Activated naive CD4-positive, alpha-beta T cell treated with anti-CD3 and anti-CD28 coated beads, Interleukin-2, amount 10 ng/mL, durations not matched to agents 7 days and 5 days (primary cell): ENCODE results near the gene HSFX1.
"Not testable (repeated sequence)": the region's sequence is repeated elsewhere in the genome, so short reads cannot be mapped to it uniquely, and the experiment has no call there.

Source experiments
- CTCF ChIA-PET: fragments of 350-600 bp; sonication (Branson Sonifier 250); formaldehyde crosslinking; loops from one replicate; lab custom pipeline; 2021; ENCODE audit warnings: antibody characterized with exemption; lab: Charles Lee
- DNase-seq: peaks from one replicate; pipeline ENCODE4 v3.0.0-alpha.2; 2020
- H3K27ac Mint-ChIP-seq: one replicate; pipeline ENCODE4 v1.8.0; 2021; ENCODE audit warnings: mild to moderate bottlenecking, moderate library complexity, mixed read lengths
- H3K27me3 Mint-ChIP-seq: one replicate; pipeline ENCODE4 v1.8.0; 2021; ENCODE audit warnings: mild to moderate bottlenecking, mixed read lengths
- H3K36me3 Mint-ChIP-seq: one replicate; pipeline ENCODE4 v1.8.0; 2021; ENCODE audit warnings: mixed read lengths
- H3K4me1 Mint-ChIP-seq: one replicate; pipeline ENCODE4 v1.8.0; 2021; ENCODE audit warnings: mixed read lengths
- H3K4me3 Mint-ChIP-seq: one replicate; pipeline ENCODE4 v1.8.0; 2021; ENCODE audit warnings: mild to moderate bottlenecking, moderate library complexity, mixed read lengths
- H3K9me3 Mint-ChIP-seq: one replicate; pipeline ENCODE4 v1.8.0; 2021; ENCODE audit warnings: mixed read lengths

HSFX1 gene, protein sequence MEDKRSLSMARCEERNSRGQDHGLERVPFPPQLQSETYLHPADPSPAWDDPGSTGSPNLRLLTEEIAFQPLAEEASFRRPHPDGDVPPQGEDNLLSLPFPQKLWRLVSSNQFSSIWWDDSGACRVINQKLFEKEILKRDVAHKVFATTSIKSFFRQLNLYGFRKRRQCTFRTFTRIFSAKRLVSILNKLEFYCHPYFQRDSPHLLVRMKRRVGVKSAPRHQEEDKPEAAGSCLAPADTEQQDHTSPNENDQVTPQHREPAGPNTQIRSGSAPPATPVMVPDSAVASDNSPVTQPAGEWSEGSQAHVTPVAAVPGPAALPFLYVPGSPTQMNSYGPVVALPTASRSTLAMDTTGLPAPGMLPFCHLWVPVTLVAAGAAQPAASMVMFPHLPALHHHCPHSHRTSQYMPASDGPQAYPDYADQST

DNA sequence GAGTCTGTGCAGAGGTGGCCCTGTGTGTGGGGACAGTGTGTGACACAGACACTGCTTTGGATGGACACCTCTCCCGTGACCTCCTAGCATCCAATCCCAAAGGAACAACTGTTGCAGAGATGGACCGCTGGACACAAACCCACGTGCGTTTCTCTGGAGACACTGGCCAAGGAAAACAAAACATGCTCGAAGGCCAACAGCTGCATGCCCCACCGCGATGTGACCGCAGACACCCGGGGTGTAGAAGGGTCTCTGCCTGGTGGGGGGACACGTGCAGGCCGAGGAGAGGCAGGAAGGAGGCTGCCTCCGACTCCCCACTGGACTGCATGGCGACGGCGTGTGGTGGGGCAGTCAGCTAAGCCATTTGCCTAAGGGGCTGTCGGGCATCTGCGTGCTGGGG is at the start of gene HSFX1:
Gene HSFX1 (plus strand): TSS at position 301 of the 400 bp plus-strand sequence. CDS start 614 bp downstream, outside the sequence.
- H3K27ac Mint-ChIP-seq, H3K36me3 Mint-ChIP-seq, H3K4me3 Mint-ChIP-seq, H3K27me3 Mint-ChIP-seq, H3K4me1 Mint-ChIP-seq, CTCF ChIA-PET, DNase-seq, H3K9me3 Mint-ChIP-seq: not testable (repeated sequence)

DNA sequence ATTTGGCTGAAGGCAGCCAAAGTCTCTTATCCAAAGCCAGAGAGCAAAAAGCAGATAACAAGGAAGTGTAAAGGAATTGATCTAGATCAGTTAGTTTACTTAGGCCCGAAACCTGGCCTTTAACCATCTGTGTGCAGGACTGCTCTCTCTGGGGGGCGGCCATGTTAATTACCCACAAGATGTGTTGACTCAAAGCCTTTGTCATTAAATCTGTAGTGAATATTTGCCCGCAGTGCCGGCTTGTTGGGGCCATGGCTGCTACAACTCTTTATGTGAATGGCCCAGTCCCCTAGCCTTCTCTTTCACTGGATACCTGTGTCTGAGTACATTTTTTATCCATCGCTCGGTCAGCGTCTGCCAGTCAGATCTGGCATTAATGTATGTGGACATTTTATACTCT is 46.6 kb upstream of the HSFX1 start:
- H3K4me3 Mint-ChIP-seq, DNase-seq, H3K27ac Mint-ChIP-seq, H3K9me3 Mint-ChIP-seq, H3K36me3 Mint-ChIP-seq, H3K27me3 Mint-ChIP-seq, CTCF ChIA-PET, H3K4me1 Mint-ChIP-seq: not testable (repeated sequence)

DNA sequence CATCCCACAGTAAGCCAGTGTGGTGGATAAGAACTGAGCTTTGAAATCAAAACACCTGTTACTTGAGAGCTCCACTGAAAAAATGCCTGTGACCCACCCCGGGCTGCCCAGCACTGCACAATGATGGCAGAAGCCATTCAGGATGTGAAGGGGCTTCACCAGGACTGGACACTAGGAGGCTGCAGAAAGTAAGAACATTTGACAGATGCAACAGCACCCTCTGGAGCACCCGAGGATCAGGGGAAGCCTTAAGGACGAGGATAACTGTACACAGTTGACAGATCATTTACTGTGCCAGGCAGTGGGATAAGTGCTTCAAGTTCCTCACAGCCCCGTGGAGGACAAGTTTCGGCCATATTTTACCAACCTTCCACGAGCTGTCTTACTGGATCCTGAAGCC is 31.6 kb upstream of the HSFX1 start:
- DNase-seq, H3K4me3 Mint-ChIP-seq, H3K27ac Mint-ChIP-seq, H3K4me1 Mint-ChIP-seq, H3K9me3 Mint-ChIP-seq, H3K36me3 Mint-ChIP-seq, CTCF ChIA-PET, H3K27me3 Mint-ChIP-seq: not testable (repeated sequence)

DNA sequence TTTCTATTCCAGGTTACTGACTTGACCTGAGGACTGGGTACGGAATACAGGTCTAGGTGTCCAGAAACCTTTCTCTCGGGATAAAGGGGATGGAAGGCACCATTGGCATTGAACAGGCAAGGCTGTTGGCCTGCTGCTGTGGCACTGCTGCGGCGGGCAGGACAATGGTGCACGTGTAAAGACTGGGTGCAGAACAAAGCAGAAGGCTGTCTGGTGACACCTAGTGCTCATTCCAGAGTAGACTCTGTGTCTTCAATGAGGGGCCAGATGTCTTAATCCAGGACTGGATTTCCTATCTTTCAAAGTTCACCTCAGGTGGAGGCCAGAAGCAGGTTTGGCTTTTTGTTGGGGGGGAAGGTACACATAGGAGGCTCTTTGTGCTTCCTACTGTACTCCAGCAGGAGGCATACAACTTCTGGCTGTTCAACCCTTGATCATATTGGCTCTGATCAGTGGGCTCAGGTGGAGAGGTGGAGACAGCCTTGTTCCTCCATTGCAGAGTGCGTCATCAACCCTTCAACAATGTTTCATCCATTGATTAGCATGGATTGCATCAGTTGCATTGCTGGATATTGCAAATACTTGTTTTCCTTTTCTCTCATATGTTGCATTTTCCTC is 27.4 kb upstream of the HSFX1 start:
- H3K27ac Mint-ChIP-seq, H3K9me3 Mint-ChIP-seq, H3K4me1 Mint-ChIP-seq, H3K4me3 Mint-ChIP-seq, CTCF ChIA-PET, H3K27me3 Mint-ChIP-seq, H3K36me3 Mint-ChIP-seq, DNase-seq: not testable (repeated sequence)

DNA sequence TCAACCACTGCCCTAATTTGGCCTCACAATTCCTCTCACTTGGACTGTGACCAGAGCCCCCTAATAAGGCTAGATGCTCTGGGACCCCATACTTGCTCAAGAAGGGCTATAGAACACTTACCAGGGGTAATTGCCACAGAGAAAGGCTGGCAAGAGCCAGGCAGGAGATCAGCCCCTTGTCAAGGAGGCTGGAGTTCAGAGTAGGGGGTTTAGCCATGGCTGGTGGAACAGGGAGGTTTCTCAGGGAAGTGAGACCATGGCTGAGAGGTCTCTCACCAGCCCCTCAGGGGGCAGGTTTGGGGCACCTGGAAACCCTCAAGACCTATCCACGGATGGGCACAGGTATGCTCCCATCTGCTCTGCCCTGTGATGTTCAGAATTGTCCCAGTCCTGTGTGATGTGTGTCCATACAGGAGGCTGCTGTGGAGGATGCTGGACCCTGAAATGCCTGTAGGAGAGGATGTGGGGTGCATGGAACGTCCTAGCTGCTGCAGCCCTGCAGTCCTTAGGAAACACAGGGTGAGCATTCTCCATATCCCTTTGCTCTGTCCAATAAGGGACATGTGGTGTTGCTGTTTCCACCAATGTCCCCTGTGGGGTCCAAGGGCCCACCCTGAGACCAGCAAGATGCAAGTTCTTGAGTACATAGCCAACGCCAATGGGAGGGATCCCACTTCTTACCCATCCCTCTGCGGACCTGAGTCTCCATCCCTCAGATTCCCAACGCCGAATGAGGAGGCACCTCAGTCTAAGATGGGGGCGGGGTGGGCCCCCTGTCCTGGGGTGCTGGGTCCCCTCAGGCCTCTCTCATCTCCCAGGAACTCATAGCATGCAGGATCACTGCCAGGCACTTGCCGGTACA is 16.4 kb upstream of the HSFX1 start:
- Mint-ChIP-seq H3K36me3 (no peaks in the 10 kb centered on the region), H3K9me3 (no peaks in the 10 kb centered on the region), H3K27ac (no peak overlapping the region), H3K4me3 (no peak overlapping the region), H3K27me3 (peaks cover 14% of the 10 kb centered on the region), H3K4me1 (no peaks in the 10 kb centered on the region)
- CTCF ChIA-PET = no interaction called here
- no peak for DNase-seq

DNA sequence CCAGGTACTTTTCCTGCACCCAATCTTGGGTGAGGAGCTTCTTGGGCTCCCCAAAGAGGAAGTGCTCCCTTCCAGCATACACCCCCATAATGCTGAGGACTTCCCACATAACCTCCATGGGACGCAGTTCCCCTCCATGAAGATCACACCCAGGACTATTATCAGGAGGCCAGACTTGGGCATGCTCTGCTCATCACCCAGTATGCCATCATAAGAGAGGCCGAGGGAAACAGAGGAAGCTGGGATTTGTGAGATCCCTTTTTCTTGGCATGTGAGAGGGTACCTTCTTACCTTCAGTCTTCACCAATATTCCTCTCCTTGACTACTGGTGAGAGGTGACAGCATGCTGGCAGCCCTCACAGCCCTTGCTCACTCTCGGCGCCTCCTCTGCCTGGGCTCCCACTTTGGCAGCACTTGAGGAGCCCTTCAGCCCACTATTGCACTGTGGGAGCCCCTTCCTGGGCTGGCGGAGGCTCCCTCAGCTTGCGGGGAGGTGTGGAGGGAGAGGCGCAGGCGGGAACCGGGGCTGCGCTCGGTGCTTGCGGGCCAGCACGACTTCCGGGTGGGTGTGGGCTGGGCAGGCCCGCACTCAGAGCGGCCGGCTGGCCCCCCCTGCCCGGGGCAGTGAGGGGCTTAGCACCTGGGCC is 15.7 kb upstream of the HSFX1 start:
- Mint-ChIP-seq H3K27ac (no peak overlapping the region), H3K27me3 (peaks cover 9% of the 10 kb centered on the region), H3K4me1 (no peaks in the 10 kb centered on the region), H3K36me3 (no peaks in the 10 kb centered on the region), H3K9me3 (no peaks in the 10 kb centered on the region), H3K4me3 (no peak overlapping the region)
- DNase-seq = no peak
- CTCF ChIA-PET = no interaction called here

DNA sequence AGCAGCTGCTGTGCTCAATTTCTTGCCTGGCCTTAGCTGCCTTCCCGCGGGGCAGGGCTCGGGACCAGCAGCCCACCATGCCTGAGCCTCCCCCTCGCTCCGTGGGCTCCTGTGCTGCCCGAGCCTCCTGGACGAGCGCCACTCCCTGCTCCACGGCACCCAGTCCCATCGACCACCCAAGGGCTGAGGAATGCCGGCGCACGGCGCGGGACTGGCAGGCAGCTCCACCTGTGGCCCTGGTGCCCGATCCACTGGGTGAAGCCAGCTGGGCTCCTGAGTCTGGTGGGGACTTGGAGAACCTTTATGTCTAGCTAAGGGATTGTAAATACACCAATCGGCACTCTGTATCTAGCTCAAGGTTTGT is 15.2 kb upstream of the HSFX1 start:
- H3K27me3 Mint-ChIP-seq, H3K4me1 Mint-ChIP-seq, CTCF ChIA-PET, DNase-seq, H3K4me3 Mint-ChIP-seq, H3K9me3 Mint-ChIP-seq, H3K27ac Mint-ChIP-seq, H3K36me3 Mint-ChIP-seq: not testable (repeated sequence)

DNA sequence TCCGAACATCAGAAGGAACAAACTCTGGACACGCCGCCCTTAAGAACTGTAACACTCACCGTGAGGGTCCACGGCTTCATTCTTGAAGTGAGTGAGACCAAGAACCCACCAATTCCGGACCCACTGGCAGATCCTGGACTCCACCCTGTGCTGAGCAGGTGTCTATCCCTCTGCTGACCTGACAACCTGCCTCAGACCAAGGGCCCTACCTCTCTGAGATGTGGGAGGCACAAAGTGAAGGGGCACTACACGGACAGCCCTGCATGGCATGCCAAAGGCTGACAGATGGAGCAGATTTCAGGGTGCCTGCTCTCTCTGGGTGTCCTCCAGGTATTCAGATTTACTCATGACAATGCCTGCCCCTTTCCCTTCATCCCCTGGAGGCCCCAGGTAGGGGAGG is 14.0 kb upstream of the HSFX1 start:
- H3K4me1 Mint-ChIP-seq = no peaks in the 10 kb centered on the region
- H3K36me3 Mint-ChIP-seq = no peaks in the 10 kb centered on the region
- no peaks in the 10 kb centered on the region for H3K9me3 Mint-ChIP-seq
- no peak overlapping the region for H3K27ac Mint-ChIP-seq
- H3K27me3 Mint-ChIP-seq = peaks cover 8% of the 10 kb centered on the region
- CTCF ChIA-PET = no interaction called here
- DNase-seq = no peak
- no peak overlapping the region for H3K4me3 Mint-ChIP-seq

DNA sequence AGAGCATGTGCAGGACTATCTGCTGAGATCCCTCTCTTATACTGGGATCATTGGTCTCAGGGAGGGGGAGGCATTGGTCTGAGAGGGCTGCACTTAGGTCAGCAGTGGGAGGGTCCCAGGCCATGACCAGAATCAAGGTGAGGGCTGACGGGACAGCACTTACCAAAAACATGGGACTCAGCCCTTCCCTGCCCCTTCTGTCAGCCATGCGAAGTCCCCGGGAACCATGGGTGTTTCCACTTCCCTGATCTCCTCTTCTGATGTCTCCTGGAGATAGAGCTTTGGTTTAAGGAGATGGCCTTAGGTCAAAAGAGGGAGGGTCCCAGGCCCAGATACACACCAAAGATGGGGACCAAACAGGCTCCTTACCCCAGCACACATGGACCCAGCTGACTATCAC is 12.9 kb upstream of the HSFX1 start:
- no peak for DNase-seq
- H3K36me3 Mint-ChIP-seq = no peaks in the 10 kb centered on the region
- CTCF ChIA-PET = no interaction called here
- H3K27me3 Mint-ChIP-seq = peaks cover 8% of the 10 kb centered on the region
- H3K4me3 Mint-ChIP-seq = no peak overlapping the region
- H3K4me1 Mint-ChIP-seq = no peaks in the 10 kb centered on the region
- no peaks in the 10 kb centered on the region for H3K9me3 Mint-ChIP-seq
- H3K27ac Mint-ChIP-seq = no peak overlapping the region

DNA sequence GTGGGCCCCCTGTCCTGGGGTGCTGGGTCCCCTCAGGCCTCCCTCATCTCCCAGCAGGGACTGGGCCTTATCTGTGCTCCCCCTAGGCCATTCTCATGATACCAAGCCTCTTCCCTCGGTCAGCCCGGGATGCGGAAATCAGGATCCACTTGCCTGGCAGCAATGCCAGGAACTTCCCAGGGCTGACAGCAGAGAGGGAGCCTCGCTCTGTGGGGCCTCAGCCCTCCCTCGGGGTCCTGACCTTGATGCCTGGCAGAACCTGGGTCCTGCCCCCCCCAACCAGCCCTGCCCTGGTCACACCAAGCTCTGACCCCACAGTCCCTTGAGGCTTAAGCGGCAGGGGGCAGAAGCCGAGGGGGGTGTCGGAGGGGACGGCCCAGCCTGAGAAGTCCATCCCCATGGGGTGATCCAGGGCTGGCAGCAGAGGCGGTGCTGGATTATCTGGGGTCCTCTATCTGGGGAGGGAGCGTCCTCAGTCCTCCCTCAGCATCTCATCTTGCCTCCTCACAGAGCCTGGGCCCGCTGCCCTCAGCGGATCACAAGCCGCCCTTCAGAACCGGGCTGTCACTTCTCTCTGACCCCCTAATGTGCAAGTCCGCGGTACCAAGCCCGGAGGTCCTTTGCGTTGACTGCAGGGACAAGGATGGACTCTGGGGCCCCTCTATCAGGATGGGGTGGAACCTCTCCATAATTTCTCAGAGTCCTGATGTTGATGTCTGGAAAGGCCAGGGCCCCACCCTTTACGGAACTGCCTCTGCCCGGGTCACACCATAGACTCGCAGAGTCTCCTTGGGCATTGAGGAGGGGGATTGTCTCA is 11.8 kb upstream of the HSFX1 start:
- H3K36me3 Mint-ChIP-seq = not testable (repeated sequence)

DNA sequence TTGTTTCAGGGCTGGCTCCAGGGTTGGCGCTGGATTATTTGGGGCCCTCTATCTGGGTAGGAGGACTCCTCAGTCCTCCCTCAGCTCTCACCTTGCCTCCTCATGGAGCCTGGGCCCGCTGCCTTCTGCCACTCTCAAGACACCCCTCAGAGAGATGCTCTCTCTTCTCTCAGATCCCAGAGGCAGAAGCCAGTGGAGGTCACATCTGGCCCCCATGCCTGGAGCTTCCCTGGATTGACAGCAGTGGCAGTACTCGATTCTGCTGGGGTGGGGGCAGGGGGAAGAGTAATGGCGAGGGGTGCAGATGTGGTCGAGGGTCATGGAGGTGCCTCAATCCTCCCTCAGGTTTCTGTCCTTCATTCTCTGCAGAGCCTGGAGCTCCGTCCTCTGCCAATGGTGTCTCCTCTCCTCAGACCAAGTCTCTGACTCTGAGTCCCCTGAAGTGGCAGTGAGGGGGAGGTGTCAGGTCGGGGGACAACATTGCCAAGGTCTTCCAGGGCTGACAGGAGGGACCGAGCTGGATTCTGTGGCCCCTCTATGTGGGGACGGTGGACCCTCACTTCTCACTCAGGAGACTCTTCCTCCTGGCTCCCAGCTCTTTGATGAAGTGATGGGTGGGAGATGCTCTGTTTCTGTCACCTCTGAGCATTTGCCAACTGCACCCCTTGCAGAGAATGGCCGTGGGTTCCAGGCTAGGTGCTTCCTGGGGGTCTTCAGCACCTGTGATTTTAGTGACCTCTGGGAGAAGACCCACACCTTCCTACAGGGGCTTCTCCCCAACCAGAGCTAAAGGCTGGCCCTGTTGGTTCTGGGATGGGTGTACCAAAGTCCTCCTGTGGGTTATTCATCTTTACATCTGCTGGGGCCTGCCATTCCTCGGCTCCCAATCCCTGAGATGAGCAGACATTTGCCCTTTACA is 10.9 kb upstream of the HSFX1 start:
- DNase-seq = no peak
- Mint-ChIP-seq H3K4me1 (no peaks in the 10 kb centered on the region), H3K27ac (no peak overlapping the region), H3K4me3 (no peak overlapping the region), H3K27me3 (no peaks in the 10 kb centered on the region), H3K36me3 (no peaks in the 10 kb centered on the region), H3K9me3 (no peaks in the 10 kb centered on the region)
- CTCF ChIA-PET = no interaction called here

More for the DNA sequence above, 11.8 kb upstream of the HSFX1 start:
- CTCF ChIA-PET, H3K4me1 Mint-ChIP-seq, H3K27me3 Mint-ChIP-seq, H3K4me3 Mint-ChIP-seq, H3K27ac Mint-ChIP-seq, H3K9me3 Mint-ChIP-seq, DNase-seq: not testable (repeated sequence)

DNA sequence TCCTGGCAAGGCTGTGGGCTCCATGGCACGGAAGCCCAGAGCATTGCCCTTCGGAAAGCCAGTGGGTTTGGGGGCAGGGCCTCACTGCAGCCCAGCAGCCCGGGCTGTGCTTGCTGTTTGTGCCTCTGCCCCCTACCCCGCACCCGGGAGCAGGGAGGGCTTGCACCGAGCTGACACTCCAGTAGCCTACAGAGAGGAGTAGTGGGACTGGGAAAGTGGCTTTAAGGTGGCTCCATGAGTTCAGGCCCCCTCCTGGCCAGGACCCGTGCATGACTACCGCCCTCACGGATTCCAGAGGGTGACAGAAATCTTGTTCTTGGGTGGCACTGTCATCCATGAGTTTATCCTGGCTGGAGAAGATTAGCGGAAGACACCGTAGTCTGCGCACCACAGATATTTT is 3.5 kb upstream of the HSFX1 start:
- H3K4me1 Mint-ChIP-seq, H3K9me3 Mint-ChIP-seq, H3K36me3 Mint-ChIP-seq, H3K4me3 Mint-ChIP-seq, H3K27me3 Mint-ChIP-seq, CTCF ChIA-PET, DNase-seq, H3K27ac Mint-ChIP-seq: not testable (repeated sequence)

DNA sequence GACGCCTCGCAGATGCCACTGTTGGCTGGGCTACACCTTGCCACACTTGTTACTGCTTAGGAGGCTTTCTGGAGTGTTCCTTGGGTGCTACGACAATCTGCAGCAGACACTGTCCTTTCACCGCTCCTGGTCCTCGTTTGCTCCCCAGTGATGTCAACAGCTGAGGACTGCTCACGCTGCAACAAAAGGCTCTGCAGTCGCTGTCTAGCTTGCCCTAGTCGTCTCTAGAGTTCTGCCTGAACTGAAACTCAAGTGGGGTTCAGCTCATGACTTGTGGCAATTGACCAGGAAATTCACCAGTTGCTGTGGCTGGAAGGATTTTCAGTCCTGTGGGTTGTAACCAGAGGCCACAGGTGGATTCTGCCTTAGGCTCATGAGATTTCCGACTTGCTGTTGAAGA is 842 bp upstream of the HSFX1 start:
- CTCF ChIA-PET, H3K27me3 Mint-ChIP-seq, H3K4me1 Mint-ChIP-seq, DNase-seq, H3K27ac Mint-ChIP-seq, H3K36me3 Mint-ChIP-seq, H3K4me3 Mint-ChIP-seq, H3K9me3 Mint-ChIP-seq: not testable (repeated sequence)
